MM.1S (cell line): Measurements from ENCODE around the gene IFT80.

Source experiments
- CTCF ChIP-seq: fragments of 300-600 bp; sonication (generic); IDR thresholded peaks from 2 replicates; pipeline ENCODE4 v1.5.1; 2016; ENCODE audit warnings: antibody characterized with exemption, low read length, mixed read lengths
- EZH2 ChIP-seq: fragments of 300-600 bp; sonication (generic); optimal IDR thresholded peaks from 2 replicates; pipeline ENCODE3; 2017; ENCODE audit warnings: low read depth, mild to moderate bottlenecking, antibody characterized with exemption, low read length, mixed read lengths
- EZH2phosphoT487 ChIP-seq: fragments of 300-600 bp; sonication (generic); IDR thresholded peaks from 2 replicates; pipeline ENCODE4 v1.6.1; 2018; ENCODE audit warnings: antibody characterized with exemption, low read length

- TF ChIP-seq CTCF (no peak), EZH2 (no peak), EZH2phosphoT487 (no peak)
These were observed 36.1 kb upstream of the IFT80 start for GRCh38 chr3:160435095-160435494.
